Stimulated activated CD4-positive, alpha-beta T cell treated with anti-CD3 and anti-CD28 coated beads, Interleukin-1b, Interleukin-23, amount 100 ng/mL, for 48 hours (primary cell): ENCODE data around the gene MAP3K13.
A peak's percentile ranks its signal among the peaks of the same experiment; 100 is the strongest.

Experiments used
- DNase-seq: peaks from one replicate; pipeline ENCODE4 v3.0.0-alpha.2; 2020

MAP3K13 gene

DNA sequence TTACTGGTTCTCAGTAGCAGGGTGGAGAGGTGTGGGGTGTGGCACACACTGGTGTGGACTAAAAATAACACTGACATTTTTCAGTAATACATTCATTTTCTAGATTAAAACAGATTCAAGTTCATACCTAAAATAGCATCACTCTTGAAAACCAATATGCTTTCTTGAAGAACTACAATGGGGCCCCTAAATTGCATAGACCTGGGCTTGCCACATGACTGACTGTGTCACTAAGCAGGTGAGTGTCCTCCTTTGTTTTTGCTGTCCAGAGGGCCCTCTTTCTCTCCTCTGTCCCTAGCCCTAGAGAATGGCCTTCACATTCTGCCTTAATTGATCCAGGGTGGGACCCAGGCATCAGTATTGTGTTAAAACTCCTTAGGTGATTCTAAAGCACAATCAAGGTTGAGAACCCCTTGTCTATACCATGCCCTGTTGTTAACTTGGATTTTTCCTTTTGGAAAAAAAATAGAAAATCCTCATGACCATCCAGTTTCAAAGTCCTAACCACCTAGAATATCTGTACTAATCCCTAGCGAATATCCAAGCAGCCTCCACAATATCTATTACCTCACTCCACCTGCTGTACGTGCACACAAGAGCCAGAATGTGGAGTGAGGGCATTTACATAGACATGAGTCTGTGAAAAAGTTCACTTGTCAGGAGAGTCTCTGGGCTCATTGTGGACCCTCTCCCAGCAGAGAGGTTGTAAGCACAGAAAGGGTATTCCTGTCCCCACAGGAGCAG, 154.6 kb downstream of the MAP3K13 start:
- DNase-seq: no peak

DNA sequence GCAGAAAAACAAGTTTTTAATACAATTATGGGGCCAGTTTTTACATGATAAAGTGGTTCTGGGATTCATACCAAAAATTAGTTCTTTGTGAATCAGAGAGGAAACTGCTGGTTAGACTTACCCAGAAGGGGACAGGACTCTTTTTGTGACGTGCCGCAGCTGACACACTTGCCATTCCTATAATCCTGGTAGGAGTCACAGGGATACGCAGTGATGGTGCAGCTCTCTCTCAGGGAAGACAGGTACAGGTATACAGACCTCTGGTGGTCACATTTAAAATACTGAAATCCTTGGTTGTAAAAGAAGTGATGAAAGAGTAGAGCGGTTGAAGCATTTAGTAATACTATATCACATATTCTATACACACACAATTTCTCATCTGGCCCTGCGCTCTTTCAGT, 156.1 kb downstream of the MAP3K13 start:
- DNase-seq: no peak

DNA sequence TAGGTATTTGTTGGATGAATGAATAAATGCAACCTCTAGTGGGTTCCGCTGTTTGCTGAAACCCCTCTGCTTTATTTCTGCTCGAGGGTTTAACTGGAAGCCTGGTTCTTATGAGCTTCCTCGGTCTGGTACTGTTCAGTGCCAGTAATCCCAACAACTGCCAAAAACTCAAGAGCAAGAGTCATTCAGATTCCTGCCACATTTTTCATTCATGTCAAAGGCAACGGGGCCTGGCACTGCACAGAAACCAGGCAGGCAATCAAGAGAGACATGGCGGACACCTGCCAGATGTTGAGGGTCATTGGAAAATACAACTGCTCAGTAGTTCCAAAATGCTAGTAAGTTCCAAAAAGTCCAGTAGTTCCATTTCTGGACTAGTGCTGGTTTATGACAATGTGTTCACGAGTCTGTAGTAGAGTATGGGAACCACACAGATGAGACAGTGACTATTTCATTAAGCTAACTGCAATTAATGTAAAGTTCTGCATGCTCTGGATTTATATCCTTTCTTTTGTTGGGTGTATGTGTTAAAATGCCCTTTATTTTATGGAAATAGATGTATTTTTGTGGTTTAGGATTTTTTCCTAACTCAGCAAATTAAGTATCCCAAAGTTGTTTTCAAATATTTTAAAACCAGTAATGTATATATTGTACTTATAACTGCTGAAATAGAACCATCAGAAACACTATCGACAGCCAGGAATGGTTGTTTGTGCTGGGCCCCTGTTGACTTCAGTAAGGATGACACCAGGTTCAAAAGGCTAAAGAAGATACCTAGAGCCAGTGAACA, 158.6 kb downstream of the MAP3K13 start:
- no peak for DNase-seq

DNA sequence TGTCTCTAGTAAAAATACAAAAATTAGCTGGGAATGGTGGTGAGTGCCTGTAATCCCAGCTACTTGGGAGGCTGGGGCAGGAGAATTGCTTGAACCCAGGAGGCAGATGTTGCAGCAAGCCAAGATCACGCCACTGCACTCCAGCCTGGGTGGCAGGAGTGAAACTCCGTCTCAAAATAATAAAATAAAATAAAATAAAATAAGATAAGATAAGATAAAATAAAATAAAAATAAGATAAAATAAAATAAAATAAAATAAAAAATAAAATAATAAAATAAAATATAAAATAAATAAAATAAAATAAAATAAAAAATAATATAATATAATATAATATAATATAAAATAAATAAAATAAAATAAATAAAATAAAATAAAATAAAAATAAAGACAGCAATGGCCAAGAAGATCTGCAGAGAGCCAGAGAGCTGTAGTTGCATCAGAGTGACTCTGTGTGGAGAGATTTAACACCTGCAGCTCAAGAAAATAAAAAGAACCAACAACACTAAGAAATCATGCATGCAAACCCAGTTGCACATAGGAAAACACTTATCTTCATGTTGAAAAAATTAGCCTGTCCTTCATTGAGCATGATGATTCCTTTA, 163.5 kb downstream of the MAP3K13 start:
- no peak for DNase-seq

DNA sequence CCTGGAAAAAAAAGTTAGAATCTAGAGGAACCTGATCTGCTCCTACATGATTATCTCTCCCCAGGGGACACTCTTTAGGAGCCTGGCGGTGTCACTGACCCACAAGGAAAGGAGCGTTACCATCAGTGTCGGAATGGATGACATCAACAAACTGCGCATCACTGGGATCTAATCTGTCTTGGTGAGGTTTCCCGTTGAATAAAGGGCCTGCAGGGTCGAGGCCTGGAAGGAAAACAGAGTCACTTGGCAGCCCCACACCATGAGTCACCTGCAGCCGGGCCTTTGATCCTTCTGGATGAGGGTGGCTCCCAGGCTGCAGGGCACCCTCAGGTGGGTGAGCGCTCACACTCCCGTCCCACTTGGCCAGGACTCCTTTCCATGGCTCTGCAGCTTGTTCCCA, 164.4 kb downstream of the MAP3K13 start:
- DNase-seq: no peak

GRCh38 chr3:185528532-185528931, 165.6 kb downstream of the MAP3K13 start:
- DNase-seq: no peak

GRCh38 chr3:185530856-185531255, 167.9 kb downstream of the MAP3K13 start:
- no peak for DNase-seq

- no peak for DNase-seq
These were observed 170.0 kb downstream of the MAP3K13 start for GRCh38 chr3:185532901-185533300.

DNA sequence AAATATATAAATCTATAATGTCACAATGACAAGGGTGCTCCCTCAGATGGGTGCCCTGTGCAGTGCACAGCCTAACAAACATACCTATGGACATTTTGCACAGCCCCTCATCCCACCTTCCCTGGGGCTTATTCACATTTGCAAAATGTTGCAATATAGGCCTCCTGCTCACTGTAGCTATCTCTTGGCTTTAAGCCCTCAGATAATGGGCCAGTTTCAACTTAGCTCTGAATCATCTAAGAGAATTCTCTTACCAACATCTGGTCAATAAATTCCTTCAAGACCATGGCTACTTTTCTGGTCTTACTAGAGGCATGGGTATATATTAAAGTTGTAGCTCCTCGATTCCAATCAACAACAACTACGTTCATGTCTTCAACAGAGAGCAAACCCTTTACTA, 171.6 kb downstream of the MAP3K13 start:
- DNase-seq: no peak

DNA sequence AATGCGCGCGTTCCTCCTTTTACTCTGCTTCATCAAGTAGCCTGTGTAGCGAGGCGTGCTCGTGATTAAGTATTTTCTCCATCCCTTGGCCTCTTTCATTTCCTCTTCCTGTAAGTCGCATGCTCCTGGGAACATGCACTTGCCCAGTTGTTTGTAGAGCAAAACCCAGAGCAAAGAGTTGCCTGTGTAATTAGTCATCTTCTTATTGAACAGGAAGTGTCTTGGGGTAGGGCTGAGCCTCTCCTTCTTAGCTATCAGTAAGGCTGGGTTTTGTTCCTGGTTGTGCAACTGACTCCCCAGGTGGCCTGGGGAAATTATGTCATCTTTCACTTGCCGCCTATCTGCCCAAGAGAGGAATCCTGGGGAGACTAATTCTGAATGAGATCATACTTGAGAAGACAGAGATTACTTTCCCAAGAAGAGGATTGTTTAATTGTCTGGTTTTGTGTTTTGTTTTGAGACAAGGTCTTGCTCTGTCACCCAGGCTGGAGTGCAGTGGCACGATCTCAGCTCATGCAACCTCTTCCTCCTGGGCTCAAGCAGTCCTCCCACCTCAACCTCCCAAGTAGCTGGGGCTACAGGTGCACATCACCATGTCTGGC, 174.5 kb downstream of the MAP3K13 start:
- peak; percentile 74 for DNase-seq
